ENCODE measurements around the gene HOXC6.

- no peak for TF ChIP-seq CTCF (IDR thresholded peaks at IDR 0.05)
- no peak for TF ChIP-seq EP300 (IDR thresholded peaks at IDR 0.05)
- TF ChIP-seq POLR2A (IDR thresholded peaks at IDR 0.05), result no peak
These were observed 34.9 kb upstream of the HOXC6 start for GRCh38 chr12:53993162-53994008.
